ENCODE data around the gene SLC39A3. TPM values are rescaled to one million over a fixed set of nuclear protein-coding genes. Genes with fewer than 3 reads are reported as not detected.

Gene SLC39A3
- total RNA-seq, 1 experiment from 2014 or later = 39.1 TPM

- RAD21 ChIA-PET (ENCODE audit: low non-redundant PET in 1 of 2, low total read pairs in 2 of 2, uncharacterized antibody in 2 of 2, unreplicated experiment in 2 of 2) = no interaction called here
These were observed 28.5 kb downstream of the SLC39A3 start for GRCh38 chr19:2711172-2711874.

GRCh38 chr19:2706251-2706650 is 33.6 kb downstream of the SLC39A3 start:
- Histone ChIP-seq H2AFZ (ENCODE audit: low read depth, low read length, poor library complexity, severe bottlenecking) (no peak overlapping the region), H3K79me2 (ENCODE audit: insufficient read depth, low read length) (no peaks in the 10 kb centered on the region), H3K4me2 (ENCODE audit: low read length) (no peak overlapping the region), H3K4me3 (replicated peaks in 1 of 2; ENCODE audit: low read depth in 1 of 2, low read length in 2 of 2) (no peak overlapping the region), H3K9me3 (ENCODE audit: control insufficient read depth in 1 of 2, insufficient read depth in 1 of 2, low read depth in 1 of 2, low read length in 2 of 2) (no peaks in the 10 kb centered on the region), H3K9ac (ENCODE audit: low read length) (no peak overlapping the region), H3K36me3 (ENCODE audit: control insufficient read depth in 1 of 2, insufficient read depth in 2 of 2, low read length in 2 of 2) (no peaks in the 10 kb centered on the region), H4K20me1 (ENCODE audit: insufficient read depth) (no peaks in the 10 kb centered on the region), H3K27ac (ENCODE audit: low read depth, low read length) (no peak overlapping the region), H3K4me1 (ENCODE audit: control insufficient read depth in 1 of 2, insufficient read depth in 2 of 2, low read length in 2 of 2) (peaks cover 4 to 15% of the 10 kb centered on the region in 2 experiments; a peak in 3 of 4 replicates), H3K9me2 (ENCODE audit: insufficient read depth) (no peaks in the 10 kb centered on the region), H3K27me3 (ENCODE audit: insufficient read depth, low read length) (no peaks in the 10 kb centered on the region)
- TF ChIP-seq MAX (IDR thresholded peaks at IDR 0.05) = no peak
- no peak for TF ChIP-seq POLR2A (IDR thresholded peaks at IDR 0.05; ENCODE audit: borderline replicate concordance, extremely low read depth, insufficient read depth, insufficient read length)
- no peak for TF ChIP-seq REST (IDR thresholded peaks at IDR 0.05; ENCODE audit: low read depth)
- no peak for TF ChIP-seq ELF1 (IDR thresholded peaks at IDR 0.05; ENCODE audit: borderline replicate concordance, low read depth)
- TF ChIP-seq CEBPB (IDR thresholded peaks at IDR 0.05; ENCODE audit: low read depth) = no peak
- no peak for TF ChIP-seq FOSL1 (IDR thresholded peaks at IDR 0.05; ENCODE audit: low read depth)
- no peak for ATAC-seq
- no peak for DNase-seq (ENCODE audit: low read depth, low spot score)
- POLR2A ChIA-PET = no interaction called here
- BruUV-seq (replicated peaks) = no TSS peak
- RAD21 ChIA-PET (ENCODE audit: low non-redundant PET in 1 of 2, low total read pairs in 2 of 2, uncharacterized antibody in 2 of 2, unreplicated experiment in 2 of 2) = no interaction called here
- CTCF ChIA-PET = no interaction called here
- intact Hi-C loops (cut with micrococcal nuclease) = no loop called here

More at GRCh38 chr19:2711172-2711874, 28.5 kb downstream of the SLC39A3 start:
- Histone ChIP-seq H3K27me3 (ENCODE audit: insufficient read depth, low read length) (no peaks in the 10 kb centered on the region), H3K9me2 (ENCODE audit: insufficient read depth) (no peaks in the 10 kb centered on the region), H3K79me2 (ENCODE audit: insufficient read depth, low read length) (no peaks in the 10 kb centered on the region), H3K4me2 (ENCODE audit: low read length) (no peak overlapping the region), H3K9ac (ENCODE audit: low read length) (no peak overlapping the region), H3K27ac (ENCODE audit: low read depth, low read length) (no peak overlapping the region), H3K4me1 (ENCODE audit: control insufficient read depth in 1 of 2, insufficient read depth in 2 of 2, low read length in 2 of 2) (no peaks in the 10 kb centered on the region), H3K36me3 (ENCODE audit: control insufficient read depth in 1 of 2, insufficient read depth in 2 of 2, low read length in 2 of 2) (peaks cover 0 to 5% of the 10 kb centered on the region in 2 experiments; a peak in 1 of 4 replicates), H4K20me1 (ENCODE audit: insufficient read depth) (no peaks in the 10 kb centered on the region), H2AFZ (ENCODE audit: low read depth, low read length, poor library complexity, severe bottlenecking) (no peak overlapping the region), H3K4me3 (replicated peaks in 1 of 2; ENCODE audit: low read depth in 1 of 2, low read length in 2 of 2) (no peak overlapping the region), H3K9me3 (ENCODE audit: control insufficient read depth in 1 of 2, insufficient read depth in 1 of 2, low read depth in 1 of 2, low read length in 2 of 2) (peaks cover 10 to 11% of the 10 kb centered on the region in 2 experiments; a peak in 3 of 4 replicates)
- BruUV-seq (replicated peaks) = no TSS peak
- no peak for DNase-seq (ENCODE audit: low read depth, low spot score)
- ChIA-PET CTCF (no interaction called here), POLR2A (no interaction called here)
- TF ChIP-seq SRF (IDR thresholded peaks at IDR 0.05; ENCODE audit: low read depth) (no peak), JUND (IDR thresholded peaks at IDR 0.05) (no peak), ELF1 (IDR thresholded peaks at IDR 0.05; ENCODE audit: borderline replicate concordance, low read depth) (no peak)
- ATAC-seq = no peak; the same call in 1 of the 2 replicates
- intact Hi-C loops (cut with micrococcal nuclease) = no loop called here

All from HCT116 (cell line).